ENCODE data around the gene MYL7.

Gene MYL7

DNA sequence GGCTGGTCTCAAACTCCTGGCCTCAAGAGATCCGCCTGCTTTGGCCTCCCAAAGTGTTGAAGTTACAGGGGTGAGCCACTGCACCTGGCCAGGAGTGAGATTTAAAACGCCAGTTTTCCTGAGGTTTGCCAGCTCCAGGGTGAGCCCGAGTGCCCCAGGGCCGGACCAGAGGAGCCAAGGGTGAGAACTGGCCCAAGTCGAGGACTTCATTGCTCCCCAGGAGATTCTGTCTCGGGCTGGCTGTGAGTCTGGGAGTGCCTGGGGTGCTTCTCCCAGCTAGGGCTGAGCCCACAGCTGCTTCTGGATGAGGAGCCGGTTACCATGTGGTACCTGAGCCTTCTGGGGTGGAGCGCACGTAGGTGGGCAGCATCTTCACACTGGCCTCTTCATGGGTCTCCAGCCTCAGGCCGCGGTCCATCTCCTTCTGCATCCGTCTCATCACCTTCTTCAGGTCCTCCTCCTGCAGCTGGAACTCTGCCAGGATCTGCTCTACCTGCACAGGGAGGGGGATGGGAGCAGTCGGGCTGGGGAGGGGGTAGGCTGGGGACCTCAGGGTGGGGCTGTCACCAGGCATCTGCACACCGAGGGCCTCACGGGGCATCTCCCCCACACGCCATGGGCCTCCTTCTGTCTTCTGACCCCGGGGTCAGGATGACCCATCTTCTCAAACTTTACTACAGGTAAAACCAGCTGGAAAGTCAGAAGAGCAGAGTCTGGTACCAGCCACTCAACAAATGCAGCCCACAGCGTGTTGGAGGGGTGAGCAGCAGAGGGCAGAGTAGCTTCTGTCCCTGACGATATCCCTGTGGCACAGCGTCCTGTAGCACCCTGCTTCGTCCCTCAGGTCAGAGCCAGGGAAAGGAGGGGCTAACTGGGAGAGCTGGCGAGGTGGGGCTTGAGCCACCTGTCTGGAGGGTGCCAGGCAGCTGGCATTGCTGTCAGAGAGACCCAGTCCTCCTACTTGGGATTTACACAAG is 12.1 kb upstream of the MYL7 start:
- H3K4me1 ChIP-seq (ENCODE audit: low read length): no peaks in the 10 kb centered on the region
- no peaks in the 10 kb centered on the region for H3K79me2 ChIP-seq (ENCODE audit: low read length)
- H3K27me3 ChIP-seq (replicated peaks; ENCODE audit: insufficient read depth, low read length): no peaks in the 10 kb centered on the region
- no peaks in the 10 kb centered on the region for H3K36me3 ChIP-seq (replicated peaks; ENCODE audit: insufficient read depth, low read length)
- H3K9me2 ChIP-seq (replicated peaks; ENCODE audit: insufficient read depth, low read length): no peaks in the 10 kb centered on the region
- no peak overlapping the region for H3K4me2 ChIP-seq (ENCODE audit: low read depth, low read length)
- H3F3A ChIP-seq (ENCODE audit: insufficient read depth, low read length): no peaks in the 10 kb centered on the region
- no peak for TF ChIP-seq EZH2phosphoT487 (IDR thresholded peaks at IDR 0.05; ENCODE audit: low read length)
- no peak for TF ChIP-seq EZH2 (optimal IDR thresholded peaks at IDR 0.05; ENCODE audit: low read depth, low read length)
- TF ChIP-seq, protein P1, sequence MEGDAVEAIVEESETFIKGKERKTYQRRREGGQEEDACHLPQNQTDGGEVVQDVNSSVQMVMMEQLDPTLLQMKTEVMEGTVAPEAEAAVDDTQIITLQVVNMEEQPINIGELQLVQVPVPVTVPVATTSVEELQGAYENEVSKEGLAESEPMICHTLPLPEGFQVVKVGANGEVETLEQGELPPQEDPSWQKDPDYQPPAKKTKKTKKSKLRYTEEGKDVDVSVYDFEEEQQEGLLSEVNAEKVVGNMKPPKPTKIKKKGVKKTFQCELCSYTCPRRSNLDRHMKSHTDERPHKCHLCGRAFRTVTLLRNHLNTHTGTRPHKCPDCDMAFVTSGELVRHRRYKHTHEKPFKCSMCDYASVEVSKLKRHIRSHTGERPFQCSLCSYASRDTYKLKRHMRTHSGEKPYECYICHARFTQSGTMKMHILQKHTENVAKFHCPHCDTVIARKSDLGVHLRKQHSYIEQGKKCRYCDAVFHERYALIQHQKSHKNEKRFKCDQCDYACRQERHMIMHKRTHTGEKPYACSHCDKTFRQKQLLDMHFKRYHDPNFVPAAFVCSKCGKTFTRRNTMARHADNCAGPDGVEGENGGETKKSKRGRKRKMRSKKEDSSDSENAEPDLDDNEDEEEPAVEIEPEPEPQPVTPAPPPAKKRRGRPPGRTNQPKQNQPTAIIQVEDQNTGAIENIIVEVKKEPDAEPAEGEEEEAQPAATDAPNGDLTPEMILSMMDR (IDR thresholded peaks at IDR 0.05; ENCODE audit: low read length): no peak
- no peak overlapping the region for H3K9ac ChIP-seq (ENCODE audit: low read length)
- no peak overlapping the region for H3K4me3 ChIP-seq (ENCODE audit: low read length)
- no peak overlapping the region for H3K27ac ChIP-seq (ENCODE audit: low read length)
- no peaks in the 10 kb centered on the region for H4K20me1 ChIP-seq (ENCODE audit: insufficient read depth, low read length)
- no peaks in the 10 kb centered on the region for H3K9me3 ChIP-seq (replicated peaks; ENCODE audit: insufficient read depth, low read length)
- no peak for DNase-seq
- no peak overlapping the region for H2AFZ ChIP-seq (ENCODE audit: low read length)

DNA sequence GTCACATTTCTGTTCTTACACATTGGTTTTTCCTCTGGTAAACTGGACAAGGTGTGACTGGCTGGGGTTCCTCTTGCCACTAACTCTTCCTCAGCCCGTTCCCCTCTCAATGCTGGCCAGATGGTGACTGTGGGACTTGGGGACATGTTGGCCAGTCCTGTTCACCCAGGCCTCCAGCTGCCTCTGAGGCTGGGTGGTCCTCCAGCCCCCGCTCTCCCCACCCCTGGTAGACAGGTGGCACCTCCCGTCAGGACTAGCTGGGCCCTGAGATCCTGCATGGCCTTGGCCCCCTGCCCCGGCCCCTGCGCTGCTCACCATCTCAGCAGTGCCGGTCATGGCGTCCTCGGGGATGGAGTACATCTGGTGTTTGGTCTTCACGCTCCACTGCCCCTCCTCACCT is 10.8 kb upstream of the MYL7 start:
- H3F3A ChIP-seq (ENCODE audit: insufficient read depth, low read length): no peaks in the 10 kb centered on the region
- no peaks in the 10 kb centered on the region for H4K20me1 ChIP-seq (ENCODE audit: insufficient read depth, low read length)
- DNase-seq: no peak
- H3K27ac ChIP-seq (ENCODE audit: low read length): no peak overlapping the region
- no peaks in the 10 kb centered on the region for H3K4me1 ChIP-seq (ENCODE audit: low read length)
- no peaks in the 10 kb centered on the region for H3K27me3 ChIP-seq (replicated peaks; ENCODE audit: insufficient read depth, low read length)
- no peaks in the 10 kb centered on the region for H3K36me3 ChIP-seq (replicated peaks; ENCODE audit: insufficient read depth, low read length)
- H3K9me2 ChIP-seq (replicated peaks; ENCODE audit: insufficient read depth, low read length): no peaks in the 10 kb centered on the region
- no peak for TF ChIP-seq EZH2phosphoT487 (IDR thresholded peaks at IDR 0.05; ENCODE audit: low read length)
- TF ChIP-seq, protein P1 (IDR thresholded peaks at IDR 0.05; ENCODE audit: low read length): no peak
- no peak for TF ChIP-seq EZH2 (optimal IDR thresholded peaks at IDR 0.05; ENCODE audit: low read depth, low read length)
- no peak overlapping the region for H3K4me3 ChIP-seq (ENCODE audit: low read length)
- no peak overlapping the region for H3K9ac ChIP-seq (ENCODE audit: low read length)
- no peak overlapping the region for H3K4me2 ChIP-seq (ENCODE audit: low read depth, low read length)
- no peaks in the 10 kb centered on the region for H3K79me2 ChIP-seq (ENCODE audit: low read length)
- no peak overlapping the region for H2AFZ ChIP-seq (ENCODE audit: low read length)
- H3K9me3 ChIP-seq (replicated peaks; ENCODE audit: insufficient read depth, low read length): no peaks in the 10 kb centered on the region

DNA sequence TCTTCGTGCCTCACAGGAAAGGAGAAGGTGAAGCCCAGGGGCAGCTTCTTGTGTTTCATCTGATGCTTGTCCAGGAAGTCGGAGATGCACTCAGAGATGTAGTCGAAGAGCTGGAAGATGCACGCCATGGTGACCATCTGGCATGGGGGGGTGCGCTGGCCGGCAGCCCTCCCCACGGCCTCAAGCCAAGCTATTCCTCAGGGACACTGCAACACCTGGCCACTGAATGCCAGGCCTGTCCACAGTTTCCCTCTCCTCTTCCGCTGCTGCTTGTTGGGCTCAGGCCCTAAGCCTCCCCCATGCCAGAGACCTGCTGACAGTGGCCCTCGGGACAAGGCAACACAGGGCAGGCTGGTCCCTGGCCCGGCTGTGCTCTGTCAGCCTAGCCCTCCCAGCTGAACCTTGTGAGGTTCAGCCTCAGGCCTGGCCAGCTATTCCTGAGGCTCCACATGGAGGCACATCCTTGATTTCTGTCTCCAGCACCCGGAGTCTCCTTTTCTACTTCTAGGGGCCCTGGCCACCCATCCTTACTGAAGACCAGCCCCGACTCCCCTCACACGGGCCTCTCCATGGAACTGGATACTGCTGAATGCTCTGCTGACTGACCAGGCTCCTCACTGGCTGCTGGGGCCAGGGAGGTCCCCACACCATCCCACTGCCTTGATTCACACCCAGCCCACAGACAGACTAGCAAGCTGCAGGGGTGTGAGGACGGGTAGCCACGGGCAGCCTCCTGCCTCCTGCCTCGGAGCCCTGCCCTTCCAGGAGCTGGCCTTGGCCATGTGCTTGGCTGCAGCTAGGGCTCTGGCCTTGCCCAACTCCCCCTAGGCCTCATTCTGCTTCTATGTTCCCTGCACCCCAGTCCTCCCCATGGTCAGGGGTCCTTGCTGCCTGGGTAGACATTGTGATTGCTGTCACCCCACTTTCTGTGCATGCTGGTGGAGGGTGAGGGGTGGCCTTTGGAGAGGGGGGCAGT is 10.1 kb upstream of the MYL7 start:
- TF ChIP-seq EZH2phosphoT487 (IDR thresholded peaks at IDR 0.05; ENCODE audit: low read length): no peak
- TF ChIP-seq EZH2 (optimal IDR thresholded peaks at IDR 0.05; ENCODE audit: low read depth, low read length): no peak
- TF ChIP-seq, protein P1 (IDR thresholded peaks at IDR 0.05; ENCODE audit: low read length): no peak
- no peaks in the 10 kb centered on the region for H3K9me3 ChIP-seq (replicated peaks; ENCODE audit: insufficient read depth, low read length)
- no peak overlapping the region for H2AFZ ChIP-seq (ENCODE audit: low read length)
- H3K27me3 ChIP-seq (replicated peaks; ENCODE audit: insufficient read depth, low read length): no peaks in the 10 kb centered on the region
- no peak overlapping the region for H3K27ac ChIP-seq (ENCODE audit: low read length)
- H3K9me2 ChIP-seq (replicated peaks; ENCODE audit: insufficient read depth, low read length): no peaks in the 10 kb centered on the region
- H3K4me2 ChIP-seq (ENCODE audit: low read depth, low read length): no peak overlapping the region
- H3K36me3 ChIP-seq (replicated peaks; ENCODE audit: insufficient read depth, low read length): no peaks in the 10 kb centered on the region
- H3K9ac ChIP-seq (ENCODE audit: low read length): no peak overlapping the region
- no peak for DNase-seq
- H3F3A ChIP-seq (ENCODE audit: insufficient read depth, low read length): no peaks in the 10 kb centered on the region
- H3K79me2 ChIP-seq (ENCODE audit: low read length): no peaks in the 10 kb centered on the region
- H3K4me3 ChIP-seq (ENCODE audit: low read length): no peak overlapping the region
- H4K20me1 ChIP-seq (ENCODE audit: insufficient read depth, low read length): no peaks in the 10 kb centered on the region
- no peaks in the 10 kb centered on the region for H3K4me1 ChIP-seq (ENCODE audit: low read length)

All from MM.1S (cell line).